ENCODE results near the gene CMTM3.
"Not testable (repeated sequence)": the region's sequence is repeated elsewhere in the genome, so short reads cannot be mapped to it uniquely, and the experiment has no call there.

Gene CMTM3

DNA sequence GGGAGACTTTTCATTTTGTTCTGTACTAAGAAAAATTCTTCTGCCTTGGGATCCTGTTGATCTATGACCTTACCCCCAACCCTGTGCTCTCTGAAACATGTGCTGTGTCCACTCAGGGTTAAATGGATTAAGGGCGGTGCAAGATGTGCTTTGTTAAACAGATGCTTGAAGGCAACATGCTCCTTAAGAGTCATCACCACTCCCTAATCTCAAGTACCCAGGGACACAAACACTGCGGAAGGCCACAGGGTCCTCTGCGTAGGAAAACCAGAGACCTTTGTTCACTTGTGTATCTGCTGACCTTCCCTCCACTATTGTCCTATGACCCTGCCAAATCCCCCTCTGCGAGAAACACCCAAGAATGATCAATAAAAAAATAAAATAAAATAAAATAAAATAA lies 27.1 kb downstream of the CMTM3 start:
- not testable (repeated sequence) for DNase-seq (ENCODE audit: low read depth in 2 of 3, low spot score in 1 of 3)

DNA sequence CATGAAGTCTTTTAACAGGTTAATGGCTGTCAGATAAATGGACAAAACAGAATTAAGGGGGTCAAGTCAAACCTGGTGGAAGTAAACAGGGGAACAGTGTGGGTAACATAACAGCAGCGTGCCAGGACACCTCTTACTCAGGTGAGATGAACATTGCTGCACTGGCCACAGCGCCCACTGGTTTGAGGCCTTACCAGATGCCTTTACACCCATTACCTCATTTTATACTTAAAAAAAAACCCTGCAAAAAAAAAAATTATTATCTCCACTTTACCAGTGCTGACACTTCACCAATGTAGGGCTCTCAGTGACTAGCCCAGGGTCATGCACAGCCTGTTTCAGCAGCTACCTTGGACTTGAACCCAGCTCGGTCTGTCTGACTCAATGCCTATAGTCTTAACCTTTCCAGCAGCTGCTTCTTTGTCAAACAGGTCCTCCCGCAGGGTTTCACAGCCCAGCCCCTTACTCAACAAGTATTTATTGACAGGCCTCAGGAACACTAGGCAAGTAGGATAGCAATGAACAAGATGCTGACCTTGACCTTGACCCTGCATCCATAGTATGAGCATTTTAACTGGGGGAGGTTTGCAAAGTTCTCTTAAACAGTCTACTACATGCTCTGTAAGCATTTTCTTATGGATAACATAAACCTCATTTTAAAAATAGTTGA lies 30.2 kb downstream of the CMTM3 start:
- no peak for DNase-seq (ENCODE audit: low read depth in 2 of 3, low spot score in 1 of 3)

DNA sequence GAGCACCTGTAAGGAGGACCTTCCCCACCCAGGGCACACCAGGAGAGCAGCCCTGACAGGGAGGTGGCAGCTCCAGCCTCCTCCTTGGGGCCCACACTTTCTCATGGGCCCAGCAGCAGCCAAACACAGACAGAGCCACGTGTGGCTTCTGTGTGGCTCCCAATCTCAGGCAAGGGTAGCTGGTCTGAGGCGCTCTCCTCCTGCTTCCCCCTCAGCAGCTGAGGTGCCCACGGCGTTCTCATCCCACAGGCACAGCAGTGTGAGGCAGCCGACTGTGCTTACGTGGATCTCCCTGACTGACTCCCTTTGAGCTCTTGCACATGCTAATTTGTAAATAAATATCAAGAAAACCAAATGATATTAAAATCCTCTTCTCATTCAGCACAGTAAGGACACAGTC lies 30.9 kb downstream of the CMTM3 start:
- DNase-seq (ENCODE audit: low read depth in 2 of 3, low spot score in 1 of 3), result no peak

DNA sequence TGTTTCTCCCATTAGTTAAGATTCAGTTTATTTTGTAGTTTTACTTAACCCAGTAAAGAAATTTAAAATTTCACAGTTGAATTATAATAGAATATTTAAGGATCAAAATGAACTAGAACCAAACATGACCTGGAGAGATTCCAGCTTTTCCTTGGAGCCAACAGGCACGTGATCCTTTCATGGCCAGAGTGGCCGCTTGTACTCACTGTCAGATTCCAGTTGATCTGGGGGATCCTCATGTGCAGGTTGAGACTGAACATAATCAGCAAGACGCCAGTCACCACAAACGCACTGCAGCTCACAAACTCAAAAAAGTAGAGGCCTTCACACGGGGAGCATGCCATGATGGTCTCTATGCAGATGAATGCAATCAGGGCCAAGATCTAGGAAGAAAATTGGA lies 31.7 kb downstream of the CMTM3 start:
- no peak for DNase-seq (ENCODE audit: low read depth in 2 of 3, low spot score in 1 of 3)

DNA sequence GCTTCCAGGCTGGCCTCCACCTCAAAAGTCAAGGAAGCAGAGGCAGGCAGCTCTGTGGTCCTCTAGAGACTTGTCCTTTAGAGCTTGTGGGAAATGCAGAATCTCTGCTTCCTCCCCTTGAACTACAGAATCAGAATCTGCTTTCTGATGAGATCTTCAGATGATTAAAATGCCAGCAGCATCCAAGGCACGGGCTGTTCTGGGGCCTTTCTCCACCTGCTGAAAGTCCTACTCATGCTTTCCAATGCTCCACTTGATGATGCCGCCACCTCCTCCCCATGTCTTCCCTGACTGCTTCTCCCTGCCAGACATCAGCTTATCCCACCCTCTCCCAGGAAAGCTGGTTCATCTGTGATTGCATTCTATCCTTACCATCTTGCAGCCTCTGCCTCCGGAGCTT lies 33.3 kb downstream of the CMTM3 start:
- no peak for DNase-seq (ENCODE audit: low read depth in 2 of 3, low spot score in 1 of 3)

DNA sequence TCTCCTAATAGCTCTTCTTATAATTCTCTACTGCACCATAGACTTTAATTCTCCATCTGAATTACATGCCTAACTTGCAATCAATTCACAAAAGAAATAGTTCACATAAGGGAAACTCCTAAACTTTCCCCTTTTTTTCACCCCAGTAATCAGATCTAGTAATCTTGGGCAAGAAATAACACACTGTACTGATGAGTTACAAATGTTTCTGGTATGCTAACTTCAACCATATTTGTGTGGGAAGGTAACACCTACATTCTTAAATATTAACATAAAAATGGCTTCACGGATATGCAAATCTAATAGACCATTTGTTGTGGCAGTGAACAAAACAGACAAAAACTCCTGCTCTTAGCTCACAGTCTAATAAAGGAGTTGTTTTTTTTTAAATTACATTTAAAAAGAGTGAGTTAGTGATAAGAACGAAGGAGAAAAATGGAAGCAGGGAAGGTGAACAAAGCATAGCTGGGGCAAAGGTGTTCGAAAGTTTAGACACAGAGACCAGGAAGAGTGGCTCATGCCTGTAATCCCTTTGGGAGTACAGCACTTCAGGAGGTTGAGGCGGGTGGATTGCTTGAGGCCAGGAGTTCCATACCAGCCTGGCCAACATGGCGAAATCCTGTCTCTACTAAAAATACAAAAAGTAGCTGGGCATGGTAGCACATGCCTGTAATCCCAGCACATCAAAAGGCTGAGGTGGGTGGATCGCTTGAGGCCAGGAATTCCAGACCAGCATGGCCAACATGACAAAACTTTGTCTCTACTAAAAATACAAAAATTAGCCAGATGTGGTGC lies 34.8 kb downstream of the CMTM3 start:
- DNase-seq (ENCODE audit: low read depth in 2 of 3, low spot score in 1 of 3), result no peak

DNA sequence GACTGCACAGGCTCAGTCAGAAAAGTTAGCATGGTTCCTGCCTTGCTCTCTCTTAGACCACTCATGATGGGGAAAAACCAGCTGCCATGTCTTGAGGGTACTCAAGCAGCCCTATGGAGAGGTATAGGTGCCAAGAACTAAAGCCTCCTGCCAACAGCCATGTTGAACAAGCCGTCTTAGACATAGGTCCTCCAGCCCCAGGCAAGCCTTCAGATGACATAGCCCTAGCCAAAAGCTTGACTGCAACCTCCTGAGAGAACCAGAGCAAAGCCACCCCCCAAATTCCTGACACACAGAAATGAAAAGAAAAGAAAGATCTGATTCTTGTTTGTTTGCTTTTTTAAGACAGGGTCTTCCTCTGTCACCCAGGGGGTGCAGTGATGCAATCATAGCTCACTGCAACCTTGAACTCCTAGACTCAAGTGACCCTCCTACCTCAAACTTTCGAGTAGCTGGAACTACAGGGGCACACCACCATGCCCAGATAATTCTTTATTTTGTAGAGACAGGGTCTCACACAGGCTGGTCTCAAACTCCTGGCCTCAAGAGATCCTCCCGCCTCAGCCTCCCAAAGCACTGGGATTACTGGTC lies 36.3 kb downstream of the CMTM3 start:
- DNase-seq (ENCODE audit: low read depth in 2 of 3, low spot score in 1 of 3), result no peak

DNA sequence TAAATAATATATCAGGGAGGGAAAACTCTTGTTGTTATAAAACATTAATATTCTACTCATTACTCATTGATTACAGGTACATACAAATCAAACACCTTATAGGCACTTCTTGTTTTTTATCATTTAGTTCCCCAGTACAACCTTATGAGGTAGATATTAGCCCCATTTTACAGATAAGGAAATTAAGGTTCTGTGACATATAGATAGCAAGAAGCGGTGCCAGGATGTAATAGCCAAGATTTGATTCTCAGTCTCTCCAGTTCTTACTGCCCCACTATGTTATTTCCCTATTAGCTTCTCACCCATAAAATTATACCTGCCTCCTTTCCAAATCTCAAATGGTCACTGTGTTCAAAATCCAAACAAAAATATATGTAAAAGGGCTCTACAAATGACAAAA lies 36.9 kb downstream of the CMTM3 start:
- DNase-seq (ENCODE audit: low read depth in 2 of 3, low spot score in 1 of 3), result no peak

DNA sequence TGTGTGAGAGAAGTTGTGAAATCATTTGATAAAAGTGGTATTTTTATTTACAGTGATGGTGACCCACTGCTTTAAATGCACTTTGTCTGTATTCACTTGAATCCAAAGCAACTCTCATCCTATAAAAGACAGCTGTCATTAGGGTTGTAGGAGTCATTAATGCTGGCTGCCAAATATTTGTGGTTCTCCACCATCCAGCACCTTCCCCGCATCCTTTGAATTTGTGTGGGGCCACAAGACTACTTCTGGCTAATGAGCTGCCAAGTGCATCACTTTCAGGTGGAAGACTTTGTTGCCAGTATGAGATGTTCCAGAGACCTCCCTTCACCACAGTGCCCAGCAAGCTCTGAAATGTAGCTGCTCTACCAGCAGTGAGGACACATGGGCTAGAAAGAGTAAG lies 43.4 kb downstream of the CMTM3 start:
- DNase-seq (ENCODE audit: low read depth in 2 of 3, low spot score in 1 of 3), result no peak

DNA sequence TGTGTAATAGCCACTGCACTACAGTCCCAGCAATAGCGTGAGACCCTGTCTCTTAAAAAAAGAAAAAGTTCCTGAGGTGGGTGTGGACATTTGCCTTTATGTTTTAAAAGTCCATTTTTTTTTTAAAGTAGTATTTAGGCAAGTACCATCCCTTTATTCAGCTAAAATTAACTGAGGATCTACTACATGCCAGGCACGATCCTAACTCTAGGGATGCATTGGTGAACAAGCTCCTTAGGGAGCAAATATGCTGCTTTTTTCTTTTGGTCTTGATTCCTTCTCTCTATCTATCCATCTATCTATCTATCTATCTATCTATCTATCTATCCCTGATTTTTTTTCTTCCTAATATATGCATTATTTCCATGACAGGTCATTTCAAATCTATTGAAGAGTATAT lies 44.7 kb downstream of the CMTM3 start:
- no peak for DNase-seq (ENCODE audit: low read depth in 2 of 3, low spot score in 1 of 3)

DNA sequence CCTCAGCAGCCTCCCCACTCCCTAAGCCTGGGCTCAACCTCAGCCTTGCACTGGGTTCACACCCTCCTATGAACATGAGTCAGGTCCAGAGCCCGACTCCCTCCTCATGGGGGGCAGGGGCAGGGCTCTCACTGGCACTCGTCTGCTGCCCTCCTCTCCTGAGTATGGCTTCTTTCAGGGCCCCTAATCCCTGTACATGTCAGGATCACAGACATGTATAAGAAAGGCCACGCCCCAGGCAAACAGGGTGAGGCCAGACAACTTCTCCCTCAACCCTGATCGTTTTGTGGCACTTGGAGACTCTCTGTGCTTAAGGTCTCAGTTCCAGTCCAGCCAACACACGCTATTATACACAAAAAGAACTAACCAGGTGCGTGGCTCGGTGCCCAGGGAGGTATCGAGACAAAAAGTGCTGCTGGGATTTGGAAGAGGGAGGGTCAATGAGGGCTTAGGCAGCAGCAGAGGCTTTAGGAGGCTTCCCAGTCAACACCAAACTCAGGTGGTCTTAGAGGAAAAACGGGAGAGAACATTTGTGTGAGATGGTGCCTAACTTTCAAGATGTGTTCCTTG lies 45.2 kb downstream of the CMTM3 start:
- DNase-seq (ENCODE audit: low read depth in 2 of 3, low spot score in 1 of 3), result no peak

DNA sequence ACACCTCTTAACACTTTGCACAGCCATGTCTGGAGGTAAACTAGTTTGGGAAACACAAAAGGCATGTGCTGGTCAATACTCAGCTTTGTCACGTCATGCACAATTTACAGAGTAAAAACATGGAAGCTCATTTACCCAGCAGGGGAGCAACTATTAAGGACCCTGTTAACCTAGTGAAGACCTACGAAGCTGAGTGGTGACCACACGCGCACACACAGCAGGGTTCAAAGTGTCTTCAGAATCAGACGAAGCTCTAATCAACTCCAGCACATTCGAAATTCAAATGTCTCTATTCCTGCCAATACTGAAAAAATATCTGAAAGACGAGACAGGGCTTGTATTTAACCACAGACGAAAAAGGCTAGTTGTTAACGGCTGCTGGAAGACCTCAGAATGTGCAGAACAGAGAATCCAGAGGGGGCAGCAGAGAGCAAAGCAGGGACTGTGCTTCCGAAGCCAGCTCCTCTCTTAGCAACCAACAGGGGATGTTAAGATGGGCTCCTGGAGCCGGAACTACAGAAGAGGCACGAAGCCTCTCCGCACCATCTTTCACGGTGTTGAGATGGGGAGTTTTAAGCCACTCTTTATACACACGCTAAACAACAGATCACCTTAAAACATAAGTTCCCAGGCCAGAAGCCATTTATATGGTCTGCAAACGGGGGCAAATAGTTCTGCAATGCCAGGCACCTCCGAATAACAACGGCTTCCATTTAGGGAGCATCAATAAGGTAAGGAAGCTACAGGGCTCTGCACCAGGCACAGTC lies 46.4 kb downstream of the CMTM3 start:
- peak; percentile 63 to 83 (median 67) for DNase-seq (ENCODE audit: low read depth in 2 of 3, low spot score in 1 of 3)

DNA sequence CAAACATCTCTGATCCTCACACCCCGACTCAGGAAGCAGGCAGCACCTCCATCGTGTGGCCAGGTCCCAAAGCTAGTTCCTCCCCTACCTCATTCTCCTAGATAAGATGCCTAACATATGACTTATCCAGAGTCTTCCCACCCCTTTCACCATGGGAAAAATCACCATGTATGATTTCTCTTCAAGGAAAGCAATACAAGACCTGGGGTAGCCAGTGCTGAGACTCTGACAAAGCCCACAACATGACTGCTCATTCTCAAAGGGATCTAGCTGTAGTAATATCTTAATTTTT lies 46.9 kb downstream of the CMTM3 start:
- no peak for DNase-seq (ENCODE audit: low read depth in 2 of 3, low spot score in 1 of 3)

DNA sequence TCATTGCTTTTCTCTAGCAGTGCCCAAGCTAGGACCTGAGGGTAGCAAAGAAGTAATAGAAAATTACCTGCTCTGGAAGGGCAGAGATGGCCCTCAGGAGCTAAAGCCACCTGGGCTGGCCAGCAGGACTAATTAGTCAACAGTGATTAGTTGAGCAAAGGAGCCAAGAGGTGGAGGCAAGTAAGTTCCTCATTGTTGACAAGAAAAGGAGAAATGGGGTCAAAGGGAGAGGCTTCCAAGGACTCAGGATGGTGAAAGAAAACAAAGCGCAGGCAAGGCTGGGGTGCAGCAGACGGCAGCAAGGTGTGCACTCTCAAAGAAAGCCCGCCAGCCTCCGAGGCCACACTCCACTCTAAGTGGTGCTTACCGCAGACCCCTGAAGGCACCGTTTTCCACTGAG lies 47.5 kb downstream of the CMTM3 start:
- no peak for DNase-seq (ENCODE audit: low read depth in 2 of 3, low spot score in 1 of 3)

DNA sequence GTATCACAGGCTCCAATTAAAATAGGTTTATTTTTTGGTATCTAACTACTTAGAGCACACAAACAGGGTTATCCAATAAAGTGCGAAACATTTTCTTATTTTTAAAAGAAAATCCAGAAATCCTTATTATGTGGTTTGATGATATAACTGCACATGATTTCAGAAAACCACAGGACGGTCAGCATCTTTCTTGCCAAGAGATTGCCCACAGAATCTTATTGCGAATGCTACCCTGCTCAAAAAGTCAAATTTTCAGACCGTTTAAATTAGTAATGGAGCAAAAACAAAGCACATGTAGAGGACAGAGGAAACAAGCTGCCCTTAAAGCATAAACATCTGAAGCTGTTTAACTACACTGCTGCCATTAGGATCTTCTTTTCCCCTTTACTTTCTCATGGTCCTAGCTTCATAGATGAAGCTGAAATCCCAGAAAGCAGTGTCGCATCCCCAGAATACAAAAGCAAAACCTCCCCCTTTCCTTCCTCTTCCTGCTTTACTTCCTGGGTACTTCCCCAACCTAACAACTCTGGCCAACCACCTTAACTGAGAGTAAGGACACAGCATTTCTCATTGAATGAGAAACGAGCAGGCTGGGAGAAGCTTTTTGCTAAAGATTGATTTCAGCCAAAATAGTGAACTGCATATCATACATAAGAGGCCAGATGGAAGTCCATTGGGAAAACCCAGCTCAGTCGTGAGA lies 48.3 kb downstream of the CMTM3 start:
- DNase-seq (ENCODE audit: low read depth in 2 of 3, low spot score in 1 of 3), result no peak

DNA sequence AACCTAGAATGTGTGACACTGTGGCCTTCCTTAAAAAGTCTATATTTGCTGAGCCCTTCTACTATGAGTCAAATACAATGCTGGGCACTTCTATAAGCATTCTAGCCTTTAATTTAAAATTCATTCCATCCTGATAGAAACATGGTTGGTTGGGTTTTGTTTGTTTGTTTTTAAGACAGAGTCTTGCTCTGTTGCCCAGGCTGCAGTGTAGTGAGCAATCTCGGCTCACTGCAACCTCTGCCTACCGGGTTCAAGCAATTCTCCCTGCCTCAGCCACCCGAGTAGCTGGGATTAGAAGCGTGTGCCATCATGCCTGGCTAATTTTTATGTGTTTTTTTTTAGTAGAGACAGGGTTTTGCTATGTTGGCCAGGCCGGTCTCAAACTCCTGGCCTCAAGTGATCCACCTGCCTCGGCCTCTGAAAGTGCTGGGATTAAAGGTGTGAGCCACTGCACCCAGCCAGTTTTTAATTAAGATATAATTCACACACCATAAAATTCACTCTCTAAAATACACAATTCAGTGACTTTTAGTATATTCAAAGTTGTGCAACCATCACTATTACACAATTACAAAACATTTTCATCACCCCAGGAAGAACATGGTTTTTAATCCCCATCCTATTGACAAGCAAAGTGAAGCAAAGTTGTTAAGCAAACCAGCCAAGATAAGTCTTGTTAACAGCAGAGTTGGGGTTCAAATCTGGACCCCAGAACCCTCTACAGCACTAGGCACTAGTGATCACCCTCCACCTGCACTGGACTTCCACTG lies 49.3 kb downstream of the CMTM3 start:
- DNase-seq (ENCODE audit: low read depth in 2 of 3, low spot score in 1 of 3), result no peak

DNA sequence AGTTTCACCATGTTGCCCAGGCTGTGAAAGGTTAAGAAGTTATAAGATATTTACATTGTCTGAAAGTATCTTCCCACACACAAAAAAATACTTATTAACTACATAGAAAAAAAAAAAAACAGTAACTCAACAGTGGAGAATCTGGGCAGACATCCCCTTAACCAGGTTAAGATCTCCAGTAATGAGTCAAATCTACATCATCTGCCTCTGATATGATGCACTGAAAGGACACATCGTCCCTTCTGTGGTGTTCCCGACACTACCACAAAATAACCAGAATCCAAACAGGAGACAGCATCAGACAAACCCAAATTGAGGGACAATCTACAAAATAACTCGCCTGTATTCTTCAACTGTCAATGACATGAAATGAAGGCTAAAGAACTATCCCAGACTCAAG lies 52.0 kb downstream of the CMTM3 start:
- no peak for DNase-seq (ENCODE audit: low read depth in 2 of 3, low spot score in 1 of 3)

DNA sequence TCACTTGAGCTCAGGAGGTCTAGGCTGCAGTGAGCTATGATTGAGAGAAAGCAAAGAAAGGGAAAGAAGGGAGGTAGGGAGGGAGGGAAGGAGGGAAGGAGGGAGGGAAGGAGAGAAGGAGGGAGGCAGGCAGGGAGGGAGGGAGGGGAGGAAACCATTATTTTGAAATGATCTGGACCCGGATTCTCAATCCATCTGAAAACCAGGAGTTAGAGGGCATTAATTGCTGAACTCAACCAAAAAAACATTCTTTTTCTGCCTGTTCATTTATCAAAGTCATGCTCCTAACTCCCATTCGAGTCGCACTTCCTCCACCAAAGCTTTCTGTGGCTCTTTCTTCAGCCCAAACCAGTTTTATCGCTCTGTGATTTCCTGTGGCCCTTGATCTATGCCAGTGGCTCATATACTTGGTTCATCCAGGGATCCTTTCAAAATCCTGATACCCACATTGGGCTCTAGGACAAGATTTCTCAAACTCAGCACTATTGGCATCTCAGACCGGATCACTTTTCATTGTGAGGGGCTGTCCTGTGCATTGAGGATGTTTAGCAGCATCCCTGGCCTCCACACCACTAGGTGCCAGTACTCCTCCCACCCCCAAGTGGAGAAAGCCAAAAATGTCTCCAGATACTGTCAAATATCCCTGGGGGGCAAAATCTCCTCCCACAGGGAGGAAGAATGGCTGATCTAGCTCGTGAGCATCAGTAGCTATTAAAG lies 53.8 kb downstream of the CMTM3 start:
- DNase-seq (ENCODE audit: low read depth in 2 of 3, low spot score in 1 of 3), result no peak

DNA sequence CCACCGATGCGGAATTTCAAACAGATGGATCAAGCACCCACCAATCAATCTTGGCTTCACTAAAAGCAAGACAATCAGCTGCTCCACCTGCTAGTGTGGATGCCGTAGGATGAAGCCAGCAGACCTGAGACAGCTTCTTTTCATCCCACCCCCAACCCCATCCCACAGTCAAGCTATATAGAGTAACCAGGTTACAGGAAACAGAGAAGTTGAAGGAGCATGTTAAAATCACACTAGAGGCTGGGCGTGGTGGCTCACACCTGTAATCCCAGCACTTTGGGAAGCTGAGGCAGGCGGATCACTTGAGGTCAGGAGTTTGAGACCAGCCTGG lies 54.3 kb downstream of the CMTM3 start:
- DNase-seq (ENCODE audit: low read depth in 2 of 3, low spot score in 1 of 3), result no peak
